ENCODE measurements around the gene RIC8B. TPM values are rescaled to one million over a fixed set of nuclear protein-coding genes. Genes with fewer than 3 reads are reported as not detected.

RIC8B gene
- polyA plus RNA-seq, 1 donor (not counting 4 experiments of a cell fraction or from before 2014, with no cell fraction given), result 6.8 TPM

DNA sequence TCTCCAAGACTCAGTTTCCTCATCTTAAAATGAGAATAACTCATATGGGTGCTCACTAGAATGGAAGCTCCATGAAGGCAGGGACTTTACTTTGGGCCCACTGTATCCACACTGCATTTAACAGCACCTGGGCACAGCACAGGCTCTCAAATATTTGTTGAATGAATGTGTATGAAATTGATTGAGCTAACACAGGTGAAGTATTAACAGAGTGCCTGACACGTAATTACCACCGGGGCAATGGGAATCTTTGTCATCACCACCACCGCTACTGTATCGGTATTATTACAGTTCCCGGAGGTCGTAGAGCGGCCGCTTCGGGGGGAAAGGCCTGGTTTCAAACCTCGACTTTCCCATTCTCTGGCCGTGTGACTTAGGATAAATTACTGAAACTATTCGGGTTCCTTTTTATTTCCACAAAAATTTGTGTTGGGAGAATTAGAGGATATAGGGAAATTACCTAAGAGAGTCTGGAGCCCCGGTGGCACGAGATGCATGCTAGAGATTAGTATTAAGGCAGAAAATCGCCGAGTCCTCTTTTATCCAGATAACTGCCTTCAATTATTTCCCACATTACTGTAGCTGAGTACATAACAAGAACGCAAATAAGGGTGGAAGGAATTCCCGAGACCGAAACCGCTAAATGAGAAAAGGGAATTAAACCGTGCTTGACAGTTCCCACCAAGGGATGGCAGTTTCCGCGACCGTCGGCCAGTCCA is 1.0 kb upstream of the RIC8B start:
- DNase-seq (ENCODE audit: low read depth, low spot score), result no peak
- no peak for TF ChIP-seq EZH2 (IDR thresholded peaks at IDR 0.05; ENCODE audit: low read length)
- TF ChIP-seq, protein P1, sequence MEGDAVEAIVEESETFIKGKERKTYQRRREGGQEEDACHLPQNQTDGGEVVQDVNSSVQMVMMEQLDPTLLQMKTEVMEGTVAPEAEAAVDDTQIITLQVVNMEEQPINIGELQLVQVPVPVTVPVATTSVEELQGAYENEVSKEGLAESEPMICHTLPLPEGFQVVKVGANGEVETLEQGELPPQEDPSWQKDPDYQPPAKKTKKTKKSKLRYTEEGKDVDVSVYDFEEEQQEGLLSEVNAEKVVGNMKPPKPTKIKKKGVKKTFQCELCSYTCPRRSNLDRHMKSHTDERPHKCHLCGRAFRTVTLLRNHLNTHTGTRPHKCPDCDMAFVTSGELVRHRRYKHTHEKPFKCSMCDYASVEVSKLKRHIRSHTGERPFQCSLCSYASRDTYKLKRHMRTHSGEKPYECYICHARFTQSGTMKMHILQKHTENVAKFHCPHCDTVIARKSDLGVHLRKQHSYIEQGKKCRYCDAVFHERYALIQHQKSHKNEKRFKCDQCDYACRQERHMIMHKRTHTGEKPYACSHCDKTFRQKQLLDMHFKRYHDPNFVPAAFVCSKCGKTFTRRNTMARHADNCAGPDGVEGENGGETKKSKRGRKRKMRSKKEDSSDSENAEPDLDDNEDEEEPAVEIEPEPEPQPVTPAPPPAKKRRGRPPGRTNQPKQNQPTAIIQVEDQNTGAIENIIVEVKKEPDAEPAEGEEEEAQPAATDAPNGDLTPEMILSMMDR (optimal IDR thresholded peaks at IDR 0.05 in 1 of 3, IDR thresholded peaks at IDR 0.05 in 1 of 3, conservative IDR thresholded peaks at IDR 0.05 in 1 of 3; ENCODE audit: extremely low read depth in 1 of 3, insufficient read depth in 2 of 3, low read length in 3 of 3), result no peak
- peak overlapping the region; percentile 97 for H3K27ac ChIP-seq (ENCODE audit: control insufficient read depth, insufficient read depth, low read length)
- H3K4me3 ChIP-seq (ENCODE audit: control insufficient read depth in 2 of 3, extremely low read depth in 1 of 3, insufficient read depth in 2 of 3, low read depth in 1 of 3, low read length in 3 of 3), result peak overlapping the region; percentile 78 to 97 (median 96)
- H3K79me2 ChIP-seq (ENCODE audit: control insufficient read depth, insufficient read depth, low read length), result peaks cover 36% of the 10 kb centered on the region
- H3K9me1 ChIP-seq (ENCODE audit: control insufficient read depth, extremely low read depth, insufficient read depth, low read length), result no peaks in the 10 kb centered on the region
- H3K4me1 ChIP-seq (ENCODE audit: control insufficient read depth, extremely low read depth, insufficient read depth, low read length), result peaks cover 7% of the 10 kb centered on the region
- no peaks in the 10 kb centered on the region for H4K20me1 ChIP-seq (ENCODE audit: control insufficient read depth, extremely low read depth, insufficient read depth, low read length)
- H3K9ac ChIP-seq (ENCODE audit: control insufficient read depth, extremely low read depth, insufficient read depth, low read length), result peak overlapping the region; percentile 94
- H3K36me3 ChIP-seq (ENCODE audit: control insufficient read depth in 2 of 2, extremely low read depth in 1 of 2, insufficient read depth in 2 of 2, low read length in 2 of 2), result peaks cover 0 to 1% of the 10 kb centered on the region in 2 experiments
- peak overlapping the region; percentile 99 for H2AFZ ChIP-seq (ENCODE audit: control insufficient read depth, low read length)
- peak overlapping the region; percentile 97 for H3K4me2 ChIP-seq (ENCODE audit: control insufficient read depth, extremely low read depth, insufficient read depth, low read depth, low read length)
- FAIRE-seq, result no peak
- dilution Hi-C loops (cut with MboI; ENCODE audit: extremely low pct_ligation_motif_present, low sequenced_read_pairs), result no loop called here
- no peaks in the 10 kb centered on the region for H3K9me3 ChIP-seq (ENCODE audit: control insufficient read depth, low read depth, low read length)
- H3K27me3 ChIP-seq (ENCODE audit: control insufficient read depth, extremely low read depth, insufficient read depth, low read length), result no peaks in the 10 kb centered on the region

DNA sequence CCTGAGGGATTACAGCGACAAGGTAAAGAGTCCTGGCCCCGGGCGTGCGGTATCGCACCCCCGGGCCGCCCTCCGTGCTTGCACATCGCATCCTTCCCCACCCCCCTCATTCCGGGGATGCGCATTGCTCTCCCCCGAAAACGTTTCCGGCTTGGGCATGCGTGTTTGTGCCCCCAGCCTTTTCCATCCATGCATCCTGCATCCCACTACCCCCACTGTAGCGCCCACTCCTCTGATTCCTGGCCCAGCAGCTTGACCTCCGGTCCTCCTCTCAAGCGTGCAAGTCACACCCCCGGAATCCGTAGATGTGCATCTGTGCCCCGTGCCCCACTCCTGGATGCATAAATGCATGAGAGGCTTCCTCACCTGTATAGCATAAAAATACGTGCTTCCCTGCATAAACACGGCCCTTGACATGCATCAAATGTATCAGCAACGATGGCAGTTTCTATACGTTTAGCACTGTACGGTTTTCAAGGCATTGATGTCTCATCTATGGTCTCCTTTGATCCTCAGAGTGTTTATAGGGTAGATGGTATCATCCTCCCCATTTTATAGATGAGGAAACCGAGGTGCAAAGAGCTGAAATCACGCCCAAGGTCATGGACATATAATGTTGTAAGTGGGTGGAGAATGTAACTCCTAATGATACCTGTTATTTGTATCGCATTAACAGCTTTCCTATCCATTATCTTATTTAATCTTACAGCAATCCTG is 484 bp downstream of the RIC8B start:
- Histone ChIP-seq H3K79me2 (ENCODE audit: control insufficient read depth, insufficient read depth, low read length) (peaks cover 41% of the 10 kb centered on the region), H3K9ac (ENCODE audit: control insufficient read depth, extremely low read depth, insufficient read depth, low read length) (peak overlapping the region; percentile 94), H2AFZ (ENCODE audit: control insufficient read depth, low read length) (peak overlapping the region; percentile 98), H4K20me1 (ENCODE audit: control insufficient read depth, extremely low read depth, insufficient read depth, low read length) (no peaks in the 10 kb centered on the region), H3K36me3 (ENCODE audit: control insufficient read depth in 2 of 2, extremely low read depth in 1 of 2, insufficient read depth in 2 of 2, low read length in 2 of 2) (peaks cover 0 to 1% of the 10 kb centered on the region in 2 experiments), H3K27me3 (ENCODE audit: control insufficient read depth, extremely low read depth, insufficient read depth, low read length) (no peaks in the 10 kb centered on the region), H3K4me3 (ENCODE audit: control insufficient read depth in 2 of 3, extremely low read depth in 1 of 3, insufficient read depth in 2 of 3, low read depth in 1 of 3, low read length in 3 of 3) (peak overlapping the region; percentile 78 to 97 (median 96)), H3K9me3 (ENCODE audit: control insufficient read depth, low read depth, low read length) (no peaks in the 10 kb centered on the region), H3K27ac (ENCODE audit: control insufficient read depth, insufficient read depth, low read length) (peak overlapping the region; percentile 97), H3K4me1 (ENCODE audit: control insufficient read depth, extremely low read depth, insufficient read depth, low read length) (peaks cover 15% of the 10 kb centered on the region), H3K9me1 (ENCODE audit: control insufficient read depth, extremely low read depth, insufficient read depth, low read length) (no peaks in the 10 kb centered on the region), H3K4me2 (ENCODE audit: control insufficient read depth, extremely low read depth, insufficient read depth, low read depth, low read length) (peak overlapping the region; percentile 97)
- FAIRE-seq (no peak), DNase-seq (ENCODE audit: low read depth, low spot score) (no peak)
- no peak for TF ChIP-seq EZH2 (IDR thresholded peaks at IDR 0.05; ENCODE audit: low read length)
- TF ChIP-seq, protein P1 (optimal IDR thresholded peaks at IDR 0.05 in 1 of 3, IDR thresholded peaks at IDR 0.05 in 1 of 3, conservative IDR thresholded peaks at IDR 0.05 in 1 of 3; ENCODE audit: extremely low read depth in 1 of 3, insufficient read depth in 2 of 3, low read length in 3 of 3), result no peak
- dilution Hi-C loops (cut with MboI; ENCODE audit: extremely low pct_ligation_motif_present, low sequenced_read_pairs), result no loop called here

Data from keratinocyte (primary cell).